Breast epithelium (tissue), 3 donors: Measurements from ENCODE around the gene USP3.

Experiments
- POLR2A ChIP-seq: fragments of 450-650 bp; IDR thresholded peaks from one replicate; pipeline ENCODE4 v1.6.1; 2016; ENCODE audit warnings: antibody characterized with exemption, mild to moderate bottlenecking, moderate library complexity
- POLR2AphosphoS5 ChIP-seq, 3 donors: sonication (generic); formaldehyde crosslinking; IDR thresholded peaks; one replicate each; pipeline ENCODE4 v1.6.1; 2017; ENCODE audit warnings: antibody characterized with exemption in 3 of 3
- TF ChIP-seq, protein P1 (sequence below), 3 donors: fragments of 450-650 bp; IDR thresholded peaks; one replicate each; pipeline ENCODE4 v1.5.1; 2016 to 2017; ENCODE audit warnings: antibody characterized with exemption in 3 of 3, mild to moderate bottlenecking in 3 of 3, moderate library complexity in 3 of 3

DNA sequence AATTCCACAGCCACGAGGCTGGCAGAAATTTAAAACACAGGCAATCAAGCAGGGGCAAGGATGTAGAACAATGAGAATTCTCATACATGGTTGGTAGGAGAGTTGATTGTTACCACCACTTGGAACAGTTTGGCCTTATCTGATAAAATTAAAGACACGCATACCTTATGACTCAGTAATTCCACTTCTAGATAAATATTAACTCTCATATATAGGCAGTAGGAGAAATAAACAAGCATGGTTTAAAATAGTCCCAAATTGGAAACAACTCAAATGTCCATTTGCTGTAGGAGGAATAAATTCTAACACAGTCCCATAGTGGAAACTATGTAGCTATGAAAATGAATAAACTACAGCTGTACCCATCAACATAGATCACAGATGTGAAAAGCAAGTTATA lies 42.3 kb upstream of the USP3 start:
- TF ChIP-seq POLR2A, result no peak
- TF ChIP-seq, protein P1, sequence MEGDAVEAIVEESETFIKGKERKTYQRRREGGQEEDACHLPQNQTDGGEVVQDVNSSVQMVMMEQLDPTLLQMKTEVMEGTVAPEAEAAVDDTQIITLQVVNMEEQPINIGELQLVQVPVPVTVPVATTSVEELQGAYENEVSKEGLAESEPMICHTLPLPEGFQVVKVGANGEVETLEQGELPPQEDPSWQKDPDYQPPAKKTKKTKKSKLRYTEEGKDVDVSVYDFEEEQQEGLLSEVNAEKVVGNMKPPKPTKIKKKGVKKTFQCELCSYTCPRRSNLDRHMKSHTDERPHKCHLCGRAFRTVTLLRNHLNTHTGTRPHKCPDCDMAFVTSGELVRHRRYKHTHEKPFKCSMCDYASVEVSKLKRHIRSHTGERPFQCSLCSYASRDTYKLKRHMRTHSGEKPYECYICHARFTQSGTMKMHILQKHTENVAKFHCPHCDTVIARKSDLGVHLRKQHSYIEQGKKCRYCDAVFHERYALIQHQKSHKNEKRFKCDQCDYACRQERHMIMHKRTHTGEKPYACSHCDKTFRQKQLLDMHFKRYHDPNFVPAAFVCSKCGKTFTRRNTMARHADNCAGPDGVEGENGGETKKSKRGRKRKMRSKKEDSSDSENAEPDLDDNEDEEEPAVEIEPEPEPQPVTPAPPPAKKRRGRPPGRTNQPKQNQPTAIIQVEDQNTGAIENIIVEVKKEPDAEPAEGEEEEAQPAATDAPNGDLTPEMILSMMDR (IDR thresholded peaks at IDR 0.05), result no peak
- no peak for TF ChIP-seq POLR2AphosphoS5 (IDR thresholded peaks at IDR 0.05)
